Panc1 (cell line): ENCODE results near the gene BOLA1.

ENCODE experiments used
- CTCF ChIP-seq: fragments of 450-650 bp; IDR thresholded peaks from 2 replicates; pipeline ENCODE4 v1.5.1; 2017; ENCODE audit warnings: mild to moderate bottlenecking
- POLR2AphosphoS5 ChIP-seq: IDR thresholded peaks from 2 replicates; pipeline ENCODE4 v1.6.1; 2012; ENCODE audit warnings: mild to moderate bottlenecking, low read depth, low read length, moderate library complexity
- REST ChIP-seq, 2 experiments: IDR thresholded peaks; 2 replicates each; pipeline ENCODE4 v1.6.1; 2011 to 2012; ENCODE audit warnings: low read depth in 2 of 2, control low read depth in 1 of 2, low read length in 1 of 2, mild to moderate bottlenecking in 1 of 2, moderate library complexity in 1 of 2; ENCODE audit not compliant: insufficient read depth in 1 of 2
- SIN3A ChIP-seq: IDR thresholded peaks from 2 replicates; pipeline ENCODE4 v1.6.1; 2012; ENCODE audit warnings: low read depth, mild to moderate bottlenecking, low read length, moderate library complexity, borderline replicate concordance; ENCODE audit not compliant: insufficient read depth
- TCF7L2 ChIP-seq: IDR thresholded peaks from 2 replicates; pipeline ENCODE4 v1.6.1; 2011; ENCODE audit warnings: mild to moderate bottlenecking, low read depth, low read length, inconsistent platforms

DNA sequence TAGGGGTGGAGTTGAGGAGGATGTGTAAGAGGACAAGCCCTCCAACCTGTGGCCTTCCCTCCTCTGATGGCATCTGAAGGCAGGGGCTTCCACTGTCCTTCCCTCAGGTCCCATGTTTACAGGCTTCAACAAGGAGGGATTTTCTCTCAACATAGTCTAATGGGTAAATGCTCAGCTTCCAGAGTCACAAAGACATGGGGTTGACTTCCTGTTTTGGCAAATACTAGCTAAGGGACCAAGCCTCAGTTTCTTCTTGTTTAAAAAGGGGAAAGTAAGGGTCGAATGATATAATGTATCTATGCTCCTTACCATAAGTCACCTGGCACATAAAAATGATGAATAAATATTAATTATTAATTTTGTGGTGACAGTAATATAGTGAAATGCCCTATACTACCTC, 15.2 kb downstream of the BOLA1 start:
- TF ChIP-seq CTCF = no peak
- TF ChIP-seq POLR2AphosphoS5 = no peak
- TF ChIP-seq SIN3A = no peak
- TF ChIP-seq REST (IDR thresholded peaks at IDR 0.05; ENCODE audit: insufficient read depth in 1 of 2, low read depth in 2 of 2, low read length in 1 of 2) = no peak
- no peak for TF ChIP-seq TCF7L2
